ENCODE measurements around the gene C6orf136. TPM values are rescaled to one million over a fixed set of nuclear protein-coding genes. Genes with fewer than 3 reads are reported as not detected.

C6orf136 gene
- total and polyA plus RNA-seq, 10 of the 15 experiments (the other 5 are each of a cell fraction or from before 2014, with no cell fraction given), result 5.2 to 24.1 (median 14.9) TPM

DNA sequence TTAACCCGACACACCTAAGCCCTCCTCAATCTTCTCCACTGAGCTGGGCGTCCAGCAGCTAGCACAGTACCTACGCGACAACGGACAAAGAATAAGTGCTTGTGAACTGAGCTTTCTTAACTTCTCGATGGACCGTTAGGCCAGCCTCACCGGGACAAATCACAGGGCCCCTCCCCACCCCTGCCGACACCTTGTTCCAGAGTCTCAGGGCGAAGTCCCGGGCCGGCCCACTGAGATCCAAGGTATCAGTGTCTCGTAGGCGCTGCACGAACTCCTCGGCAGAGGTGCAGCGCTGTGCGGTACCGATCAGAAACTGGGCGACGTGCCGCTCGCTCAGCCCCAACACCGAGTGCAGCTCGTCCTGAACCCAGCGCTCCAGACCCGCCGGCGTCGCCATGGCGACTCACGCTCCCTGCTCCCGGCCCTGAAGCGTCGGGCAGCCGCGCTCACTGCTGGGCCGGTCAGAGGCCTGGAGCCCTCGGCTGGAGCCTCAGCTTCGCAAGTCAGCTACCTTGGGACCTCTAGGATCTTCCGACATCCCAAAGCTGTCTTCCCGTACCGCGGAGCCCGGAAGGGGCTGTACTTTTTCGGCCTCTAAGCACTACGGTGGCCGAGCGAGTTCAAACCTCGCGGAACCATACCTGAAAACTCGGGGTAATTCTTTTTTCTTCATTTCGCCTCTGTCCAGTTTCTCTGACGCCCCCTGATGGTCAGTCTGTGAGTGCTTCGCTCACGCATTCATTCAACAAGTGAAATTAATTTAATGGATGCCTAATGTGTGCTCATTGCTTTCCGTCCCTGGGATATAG is 25.7 kb downstream of the C6orf136 start, which contains the start of gene DHX16 (continued):
- no peak for TF ChIP-seq BCLAF1 (IDR thresholded peaks at IDR 0.05)
- no peak for TF ChIP-seq EED (IDR thresholded peaks at IDR 0.05; ENCODE audit: low read depth)
- TF ChIP-seq RELB (IDR thresholded peaks at IDR 0.05; ENCODE audit: low read depth), result peak; percentile 87
- peak; percentile 82 for TF ChIP-seq BMI1 (IDR thresholded peaks at IDR 0.05; ENCODE audit: borderline replicate concordance)
- 0 out of 2 replicates have a peak, but pooled peaks have one; percentile 45 for TF ChIP-seq ZBED1 (IDR thresholded peaks at IDR 0.05; ENCODE audit: borderline replicate concordance)
- no peak for TF ChIP-seq ZNF274 (IDR thresholded peaks at IDR 0.05; ENCODE audit: insufficient read depth, insufficient read length)
- TF ChIP-seq, protein P1, sequence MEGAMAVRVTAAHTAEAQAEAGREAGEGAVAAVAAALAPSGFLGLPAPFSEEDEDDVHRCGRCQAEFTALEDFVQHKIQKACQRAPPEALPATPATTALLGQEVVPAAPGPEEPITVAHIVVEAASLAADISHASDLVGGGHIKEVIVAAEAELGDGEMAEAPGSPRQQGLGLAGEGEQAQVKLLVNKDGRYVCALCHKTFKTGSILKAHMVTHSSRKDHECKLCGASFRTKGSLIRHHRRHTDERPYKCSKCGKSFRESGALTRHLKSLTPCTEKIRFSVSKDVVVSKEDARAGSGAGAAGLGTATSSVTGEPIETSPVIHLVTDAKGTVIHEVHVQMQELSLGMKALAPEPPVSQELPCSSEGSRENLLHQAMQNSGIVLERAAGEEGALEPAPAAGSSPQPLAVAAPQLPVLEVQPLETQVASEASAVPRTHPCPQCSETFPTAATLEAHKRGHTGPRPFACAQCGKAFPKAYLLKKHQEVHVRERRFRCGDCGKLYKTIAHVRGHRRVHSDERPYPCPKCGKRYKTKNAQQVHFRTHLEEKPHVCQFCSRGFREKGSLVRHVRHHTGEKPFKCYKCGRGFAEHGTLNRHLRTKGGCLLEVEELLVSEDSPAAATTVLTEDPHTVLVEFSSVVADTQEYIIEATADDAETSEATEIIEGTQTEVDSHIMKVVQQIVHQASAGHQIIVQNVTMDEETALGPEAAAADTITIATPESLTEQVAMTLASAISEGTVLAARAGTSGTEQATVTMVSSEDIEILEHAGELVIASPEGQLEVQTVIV (IDR thresholded peaks at IDR 0.05; ENCODE audit: borderline replicate concordance, partially characterized antibody), result peak; percentile 69
- TF ChIP-seq NFYA (IDR thresholded peaks at IDR 0.05; ENCODE audit: borderline replicate concordance, low read depth, low read length), result no peak
- TF ChIP-seq SRF (IDR thresholded peaks at IDR 0.05; ENCODE audit: low read depth in 2 of 2, low read length in 2 of 2), result no peak
- no peak for TF ChIP-seq MYB (IDR thresholded peaks at IDR 0.05; ENCODE audit: borderline replicate concordance, low read depth, low read length)
- TF ChIP-seq CHD4 (IDR thresholded peaks at IDR 0.05), result no peak
- no peak for TF ChIP-seq RBBP5 (conservative IDR thresholded peaks at IDR 0.05)
- no peak for TF ChIP-seq HDAC2 (IDR thresholded peaks at IDR 0.05)
- TF ChIP-seq, protein P2, sequence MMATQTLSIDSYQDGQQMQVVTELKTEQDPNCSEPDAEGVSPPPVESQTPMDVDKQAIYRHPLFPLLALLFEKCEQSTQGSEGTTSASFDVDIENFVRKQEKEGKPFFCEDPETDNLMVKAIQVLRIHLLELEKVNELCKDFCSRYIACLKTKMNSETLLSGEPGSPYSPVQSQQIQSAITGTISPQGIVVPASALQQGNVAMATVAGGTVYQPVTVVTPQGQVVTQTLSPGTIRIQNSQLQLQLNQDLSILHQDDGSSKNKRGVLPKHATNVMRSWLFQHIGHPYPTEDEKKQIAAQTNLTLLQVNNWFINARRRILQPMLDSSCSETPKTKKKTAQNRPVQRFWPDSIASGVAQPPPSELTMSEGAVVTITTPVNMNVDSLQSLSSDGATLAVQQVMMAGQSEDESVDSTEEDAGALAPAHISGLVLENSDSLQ (IDR thresholded peaks at IDR 0.05), result 0 out of 2 replicates have a peak, but pooled peaks have one; percentile 12
- TF ChIP-seq ZSCAN29 (IDR thresholded peaks at IDR 0.05), result peak; percentile 60
- no peak for TF ChIP-seq SPI1 (IDR thresholded peaks at IDR 0.05; ENCODE audit: borderline replicate concordance, insufficient read depth, low read depth, low read length)
- TF ChIP-seq YBX1 (IDR thresholded peaks at IDR 0.05), result no peak
- peak; percentile 35 for TF ChIP-seq RELA (IDR thresholded peaks at IDR 0.05; ENCODE audit: borderline replicate concordance, partially characterized antibody)
- TF ChIP-seq FOXM1 (IDR thresholded peaks at IDR 0.05; ENCODE audit: low read depth, low read length), result no peak
- peak; percentile 66; the same call in 1 of the 2 replicates for TF ChIP-seq SMAD5 (IDR thresholded peaks at IDR 0.05; ENCODE audit: low read depth)
- TF ChIP-seq RAD51 (IDR thresholded peaks at IDR 0.05), result no peak
